ENCODE data around the gene FAAP20. TPM values are rescaled to one million over a fixed set of nuclear protein-coding genes. Genes with fewer than 3 reads are reported as not detected.
A peak's percentile ranks its signal among the peaks of the same experiment; 100 is the strongest.

The FAAP20 gene
- total RNA-seq, 6 donors from 2014 or later = 26.7 to 88.0 (median 66.8) TPM

DNA sequence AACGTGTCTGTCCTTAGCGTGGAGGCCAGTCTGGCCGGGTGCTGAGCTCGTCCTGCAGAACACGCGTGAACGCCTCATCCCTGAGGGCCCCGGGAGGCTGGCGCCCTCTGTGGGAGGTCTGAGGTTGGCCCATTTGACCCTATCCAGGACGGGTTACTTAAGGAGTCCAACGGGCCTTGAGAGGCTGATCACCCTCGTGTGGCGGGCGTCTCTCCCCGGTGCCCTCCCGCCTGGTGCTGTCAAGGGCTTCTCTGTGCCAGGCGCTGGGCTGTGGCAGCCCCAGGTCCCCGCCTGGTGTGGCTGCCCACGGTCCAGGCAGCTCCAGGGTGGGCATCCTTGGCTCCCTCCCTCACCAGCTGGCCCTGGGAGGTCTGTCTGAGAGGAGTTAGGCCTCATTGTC, 43.2 kb upstream of the FAAP20 start:
- WGBS, 2 donors = 58 to 59% methylated on average over 10 to 15 of the region's 19 CpGs
- DNase-seq = peak in 1 of 2 donors; percentile 82
- ATAC-seq (ENCODE audit: low FRiP score in 2 of 2) = no peak
- Histone ChIP-seq H3K27ac (peak overlapping the region; percentile 45 to 92 (median 84)), H3K4me3 (no peak overlapping the region), H3K4me1 (peaks cover 93 to 100% (median 96%) of the 10 kb centered on the region in 4 donors), H3K36me3 (peaks cover 0 to 10% (median 3%) of the 10 kb centered on the region in 4 donors), H3K9me3 (no peaks in the 10 kb centered on the region), H3K27me3 (no peaks in the 10 kb centered on the region)
- TF ChIP-seq, protein P1, sequence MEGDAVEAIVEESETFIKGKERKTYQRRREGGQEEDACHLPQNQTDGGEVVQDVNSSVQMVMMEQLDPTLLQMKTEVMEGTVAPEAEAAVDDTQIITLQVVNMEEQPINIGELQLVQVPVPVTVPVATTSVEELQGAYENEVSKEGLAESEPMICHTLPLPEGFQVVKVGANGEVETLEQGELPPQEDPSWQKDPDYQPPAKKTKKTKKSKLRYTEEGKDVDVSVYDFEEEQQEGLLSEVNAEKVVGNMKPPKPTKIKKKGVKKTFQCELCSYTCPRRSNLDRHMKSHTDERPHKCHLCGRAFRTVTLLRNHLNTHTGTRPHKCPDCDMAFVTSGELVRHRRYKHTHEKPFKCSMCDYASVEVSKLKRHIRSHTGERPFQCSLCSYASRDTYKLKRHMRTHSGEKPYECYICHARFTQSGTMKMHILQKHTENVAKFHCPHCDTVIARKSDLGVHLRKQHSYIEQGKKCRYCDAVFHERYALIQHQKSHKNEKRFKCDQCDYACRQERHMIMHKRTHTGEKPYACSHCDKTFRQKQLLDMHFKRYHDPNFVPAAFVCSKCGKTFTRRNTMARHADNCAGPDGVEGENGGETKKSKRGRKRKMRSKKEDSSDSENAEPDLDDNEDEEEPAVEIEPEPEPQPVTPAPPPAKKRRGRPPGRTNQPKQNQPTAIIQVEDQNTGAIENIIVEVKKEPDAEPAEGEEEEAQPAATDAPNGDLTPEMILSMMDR (IDR thresholded peaks at IDR 0.05) = peak in 3 of 6 experiments; percentile 9 to 22 (median 16)
- no peak for TF ChIP-seq POLR2AphosphoS5 (IDR thresholded peaks at IDR 0.05)
- no peak for TF ChIP-seq POLR2A (IDR thresholded peaks at IDR 0.05)
- TF ChIP-seq EP300 (IDR thresholded peaks at IDR 0.05) = no peak

DNA sequence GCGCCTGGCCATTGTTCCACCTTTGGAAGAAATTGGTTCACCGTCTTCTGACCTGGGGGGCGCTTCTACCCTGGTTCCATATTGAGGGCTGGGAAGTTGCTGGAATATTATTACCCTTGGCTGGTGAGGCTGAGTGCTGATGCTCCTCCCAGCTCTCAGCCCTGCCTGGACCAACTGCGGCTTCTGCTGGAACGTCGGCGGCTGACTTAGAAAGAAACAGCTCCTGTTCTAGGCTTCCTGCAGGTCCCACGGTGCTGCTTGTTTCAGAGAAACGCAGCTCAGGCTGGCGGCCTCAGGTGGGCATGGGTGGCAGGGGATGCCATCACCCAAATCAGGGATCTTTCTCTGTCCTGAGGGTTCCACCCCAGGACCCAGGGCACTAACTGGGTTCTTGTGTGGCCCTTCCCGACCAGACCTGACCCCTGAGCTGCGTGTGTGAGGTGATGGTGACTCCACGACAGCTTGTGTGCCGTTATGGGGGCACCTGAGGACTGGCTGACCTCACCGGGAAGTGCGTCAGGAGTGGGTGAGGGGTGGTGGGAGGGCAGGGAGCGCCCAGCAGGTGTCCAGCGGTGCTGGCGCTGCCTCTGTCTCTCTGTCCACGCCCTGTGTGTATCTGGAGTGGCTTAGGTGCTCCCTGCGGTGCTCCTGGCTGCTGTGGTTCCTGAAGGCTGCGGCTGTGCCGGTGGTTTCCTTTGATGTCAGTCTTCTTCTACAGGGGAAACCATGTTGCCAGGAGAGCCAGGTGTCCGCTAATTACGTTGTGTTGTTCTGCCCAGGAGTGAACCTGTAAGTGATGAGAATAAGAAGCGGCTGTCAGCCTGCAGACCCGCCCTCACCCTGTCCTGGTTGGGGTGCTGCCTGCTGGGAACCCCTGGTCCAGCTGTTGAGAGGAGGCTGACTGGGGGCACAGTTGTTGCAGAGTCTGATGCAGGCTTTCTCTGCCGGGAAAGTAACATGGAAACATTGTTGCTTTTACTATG, 42.4 kb upstream of the FAAP20 start:
- no peak for DNase-seq

DNA sequence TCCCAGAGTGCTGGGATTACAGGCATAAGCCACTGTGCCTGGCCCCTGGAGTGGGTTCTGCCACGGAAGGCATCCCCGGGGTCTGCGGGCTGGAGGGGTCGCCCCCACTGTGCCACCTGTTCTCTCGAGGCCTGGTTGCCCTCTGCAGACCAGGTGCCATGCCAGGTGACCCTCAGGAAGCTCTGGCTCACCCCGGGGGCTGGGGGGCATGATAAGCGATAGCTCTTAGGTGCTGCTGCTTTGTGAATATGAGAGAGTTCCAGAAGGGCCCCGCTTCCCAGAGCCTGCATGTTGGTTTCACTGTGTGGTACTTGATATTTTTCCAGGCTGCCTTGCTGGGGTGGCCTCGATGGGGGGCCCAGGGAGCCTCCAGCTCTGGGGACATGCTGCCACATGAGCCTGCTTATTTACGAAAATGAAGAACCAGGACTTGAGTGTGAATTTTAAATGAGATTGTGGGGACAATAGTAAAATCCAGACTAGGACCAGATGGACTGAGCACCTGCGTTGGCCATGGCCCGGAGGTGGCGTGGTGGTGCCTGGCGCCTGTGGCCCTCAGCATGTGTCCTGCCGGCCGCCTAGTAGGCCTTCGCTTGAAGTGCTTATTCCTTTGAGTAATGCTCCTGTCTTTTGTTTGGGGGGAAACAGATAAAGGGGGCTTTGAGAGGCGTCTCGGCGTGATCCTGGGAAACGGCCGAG, 40.9 kb upstream of the FAAP20 start:
- Histone ChIP-seq H3K4me3 (peak overlapping the region in 1 of 4 donors; percentile 10), H3K9me3 (no peaks in the 10 kb centered on the region), H3K4me1 (peaks cover 97 to 100% (median 100%) of the 10 kb centered on the region in 4 donors), H3K36me3 (no peaks in the 10 kb centered on the region), H3K27me3 (no peaks in the 10 kb centered on the region), H3K27ac (peak overlapping the region; percentile 88 to 92 (median 90))
- ATAC-seq (ENCODE audit: low FRiP score in 2 of 2) (no peak), DNase-seq (no peak)
- 83 to 86% methylated on average over 16 to 21 of the region's 22 CpGs for WGBS, 2 donors
- TF ChIP-seq EP300 (IDR thresholded peaks at IDR 0.05) (no peak), POLR2A (IDR thresholded peaks at IDR 0.05) (no peak), POLR2AphosphoS5 (IDR thresholded peaks at IDR 0.05) (no peak)
- TF ChIP-seq, protein P1 (IDR thresholded peaks at IDR 0.05) = no peak

More for the DNA sequence above, 42.4 kb upstream of the FAAP20 start:
- ATAC-seq (ENCODE audit: low FRiP score in 2 of 2) = no peak
- Histone ChIP-seq H3K36me3 (peaks cover 0 to 10% (median 3%) of the 10 kb centered on the region in 4 donors), H3K4me1 (peaks cover 93 to 100% (median 98%) of the 10 kb centered on the region in 4 donors), H3K27me3 (no peaks in the 10 kb centered on the region), H3K4me3 (no peak overlapping the region), H3K27ac (peak overlapping the region; percentile 45 to 92 (median 84)), H3K9me3 (no peaks in the 10 kb centered on the region)
- TF ChIP-seq POLR2A (IDR thresholded peaks at IDR 0.05) (no peak), POLR2AphosphoS5 (IDR thresholded peaks at IDR 0.05) (no peak), EP300 (IDR thresholded peaks at IDR 0.05) (no peak)
- TF ChIP-seq, protein P1 (IDR thresholded peaks at IDR 0.05) = no peak
- 66 to 87% methylated on average over 6 to 28 of the region's 28 CpGs for whole genome bisulfite sequencing, 2 donors

DNA sequence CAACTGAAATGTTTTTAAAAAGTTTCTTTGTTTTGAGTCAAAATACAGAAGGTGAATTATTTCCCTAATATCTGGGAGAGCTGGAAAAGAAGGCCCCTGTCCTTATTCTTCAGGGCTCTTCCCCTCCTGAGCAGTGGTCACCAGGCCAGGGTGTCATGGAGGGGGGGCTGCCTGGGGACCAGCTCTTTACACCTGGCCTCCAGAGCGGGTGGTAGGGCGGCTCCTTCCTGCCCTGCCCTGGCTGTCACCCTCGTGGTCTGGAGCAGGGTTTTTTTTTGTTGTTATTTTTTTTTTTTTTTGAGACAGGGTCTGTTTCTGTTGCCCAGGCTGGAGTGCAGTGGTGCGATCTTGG, 40.2 kb upstream of the FAAP20 start:
- 20 to 32% methylated on average over 4 of the region's 4 CpGs for WGBS, 2 donors
- H3K9me3 ChIP-seq = no peaks in the 10 kb centered on the region
- no peak for TF ChIP-seq POLR2AphosphoS5 (IDR thresholded peaks at IDR 0.05)
- TF ChIP-seq, protein P1 (IDR thresholded peaks at IDR 0.05) = no peak
- no peak for TF ChIP-seq POLR2A (IDR thresholded peaks at IDR 0.05)
- TF ChIP-seq EP300 (IDR thresholded peaks at IDR 0.05) = no peak
- no peaks in the 10 kb centered on the region for H3K36me3 ChIP-seq
- ATAC-seq (ENCODE audit: low FRiP score in 2 of 2) (peak in 1 of 2 donors; percentile 4), DNase-seq (peak in 1 of 2 donors; percentile 66)
- H3K27me3 ChIP-seq = no peaks in the 10 kb centered on the region
- peak overlapping the region; percentile 88 to 92 (median 90) for H3K27ac ChIP-seq
- peaks cover 95 to 100% (median 98%) of the 10 kb centered on the region in 4 donors for H3K4me1 ChIP-seq
- peak overlapping the region in 3 of 4 donors; percentile 10 to 73 (median 21) for H3K4me3 ChIP-seq

Data from upper lobe of left lung (tissue), 6 donors.